ENCODE results near the gene EBPL.

- no peak for TF ChIP-seq CTCF (IDR thresholded peaks at IDR 0.05)
- TF ChIP-seq SIN3A (IDR thresholded peaks at IDR 0.05; ENCODE audit: borderline replicate concordance, insufficient read depth, low read depth, low read length): peak; percentile 72; the same call in 1 of the 2 replicates
- peak; percentile 44; the same call in 1 of the 2 replicates for TF ChIP-seq POLR2AphosphoS5 (IDR thresholded peaks at IDR 0.05; ENCODE audit: low read depth, low read length)
- TF ChIP-seq REST (IDR thresholded peaks at IDR 0.05; ENCODE audit: insufficient read depth in 1 of 2, low read depth in 2 of 2, low read length in 1 of 2): no peak
These were observed at the start of gene EBPL for GRCh38 chr13:49690995-49691784.
